Panc1 (cell line): ENCODE measurements around the gene NEU2. TPM values are rescaled to one million over a fixed set of nuclear protein-coding genes. Genes with fewer than 3 reads are reported as not detected.

Source experiments
- ATAC-seq: fragments of 200-7000 bp; cut with Tn5 transposase; 2 replicates; pipeline ENCODE4 v1.9.1; 2020; ENCODE audit warnings: mild to moderate bottlenecking, moderate library complexity
- BruUV-seq: library from RNA; stranded (reverse); fragments of 400-500 nt; replicated peaks from 2 replicates; lab custom pipeline; 2021; lab: Mats Ljungman, UMichigan
- CTCF ChIA-PET: fragments of 300-600 bp; sonication (Branson Sonifier 250); formaldehyde crosslinking; loops from one replicate; lab custom pipeline; 2022; ENCODE audit warnings: antibody characterized with exemption; lab: Charles Lee
- POLR2A ChIA-PET: fragments of 300-600 bp; sonication (Branson Sonifier 250); formaldehyde crosslinking; loops from one replicate; lab custom pipeline; 2022; ENCODE audit warnings: antibody characterized with exemption; lab: Charles Lee
- DNase-seq: peaks from one replicate; pipeline ENCODE4 v3.0.0-alpha.2; 2010; ENCODE audit warnings: low read depth, low spot score
- H3K27ac ChIP-seq: 2 replicates; pipeline ENCODE4 v1.5.1; 2011; ENCODE audit warnings: mild to moderate bottlenecking, low read length, inconsistent platforms
- H3K27me3 ChIP-seq: fragments of 200-500 bp; sonication (Bioruptor generic); 2 replicates; pipeline ENCODE4 v1.6.0; 2014; ENCODE audit warnings: low read length, inconsistent platforms; ENCODE audit not compliant: control insufficient read depth, insufficient read depth
- H3K36me3 ChIP-seq: fragments of 200-500 bp; sonication (Bioruptor generic); 2 replicates; pipeline ENCODE4 v1.5.1; 2014; ENCODE audit warnings: inconsistent platforms, mild to moderate bottlenecking, low read length, moderate library complexity; ENCODE audit not compliant: control insufficient read depth, insufficient read depth
- H3K4me1 ChIP-seq: 2 replicates; pipeline ENCODE4 v1.5.1; 2011; ENCODE audit warnings: inconsistent platforms, mild to moderate bottlenecking, low read length, moderate library complexity; ENCODE audit not compliant: control insufficient read depth, insufficient read depth
- H3K4me3 ChIP-seq, 2 experiments: 2 replicates each; pipeline ENCODE4 v1.5.1; 2011 to 2012; ENCODE audit warnings: low read depth in 2 of 2, low read length in 2 of 2, mild to moderate bottlenecking in 2 of 2, inconsistent platforms in 1 of 2, moderate library complexity in 1 of 2
- H3K9me3 ChIP-seq: fragments of 200-500 bp; sonication (Bioruptor generic); 2 replicates; pipeline ENCODE4 v1.5.1; 2014; ENCODE audit warnings: low read depth, mild to moderate bottlenecking, inconsistent platforms, low read length, moderate library complexity; ENCODE audit not compliant: control insufficient read depth, insufficient read depth
- POLR2AphosphoS5 ChIP-seq: IDR thresholded peaks from 2 replicates; pipeline ENCODE4 v1.6.1; 2012; ENCODE audit warnings: mild to moderate bottlenecking, low read depth, low read length, moderate library complexity
- REST ChIP-seq, 2 experiments: IDR thresholded peaks; 2 replicates each; pipeline ENCODE4 v1.6.1; 2011 to 2012; ENCODE audit warnings: low read depth in 2 of 2, control low read depth in 1 of 2, low read length in 1 of 2, mild to moderate bottlenecking in 1 of 2, moderate library complexity in 1 of 2; ENCODE audit not compliant: insufficient read depth in 1 of 2
- SIN3A ChIP-seq: IDR thresholded peaks from 2 replicates; pipeline ENCODE4 v1.6.1; 2012; ENCODE audit warnings: low read depth, mild to moderate bottlenecking, low read length, moderate library complexity, borderline replicate concordance; ENCODE audit not compliant: insufficient read depth
- TCF7L2 ChIP-seq: IDR thresholded peaks from 2 replicates; pipeline ENCODE4 v1.6.1; 2011; ENCODE audit warnings: mild to moderate bottlenecking, low read depth, low read length, inconsistent platforms
- in situ Hi-C: cut with HindIII; loops from 2 replicates; pipeline ENCODE4 v1.10.0; 2016; ENCODE audit warnings: low sequenced_read_pairs, low pct_unique_long_range_greater_than_20kb
- intact Hi-C: fragments of 100-400 bp; cut with micrococcal nuclease; formaldehyde crosslinking; loops from one replicate; pipeline ENCODE4 v1.10.0; 2022; ENCODE audit not compliant: unreplicated experiment
- total RNA-seq: library from RNA; stranded (reverse); gene quantifications from one replicate; pipeline ENCODE4 v1.2.1, GENCODE V29; 2021; ENCODE audit not compliant: unreplicated experiment
- TF ChIP-seq, protein P1 (sequence below): fragments of 450-650 bp; IDR thresholded peaks from 2 replicates; pipeline ENCODE4 v1.5.1; 2017; ENCODE audit warnings: mild to moderate bottlenecking

Gene NEU2
- total RNA-seq, 1 experiment from 2014 or later, result not detected

- no TSS peak for BruUV-seq
- ATAC-seq (no peak), DNase-seq (no peak)
- TF ChIP-seq SIN3A (no peak), TCF7L2 (no peak), POLR2AphosphoS5 (no peak), REST (IDR thresholded peaks at IDR 0.05; ENCODE audit: insufficient read depth in 1 of 2, low read depth in 2 of 2, low read length in 1 of 2) (no peak)
- TF ChIP-seq, protein P1, sequence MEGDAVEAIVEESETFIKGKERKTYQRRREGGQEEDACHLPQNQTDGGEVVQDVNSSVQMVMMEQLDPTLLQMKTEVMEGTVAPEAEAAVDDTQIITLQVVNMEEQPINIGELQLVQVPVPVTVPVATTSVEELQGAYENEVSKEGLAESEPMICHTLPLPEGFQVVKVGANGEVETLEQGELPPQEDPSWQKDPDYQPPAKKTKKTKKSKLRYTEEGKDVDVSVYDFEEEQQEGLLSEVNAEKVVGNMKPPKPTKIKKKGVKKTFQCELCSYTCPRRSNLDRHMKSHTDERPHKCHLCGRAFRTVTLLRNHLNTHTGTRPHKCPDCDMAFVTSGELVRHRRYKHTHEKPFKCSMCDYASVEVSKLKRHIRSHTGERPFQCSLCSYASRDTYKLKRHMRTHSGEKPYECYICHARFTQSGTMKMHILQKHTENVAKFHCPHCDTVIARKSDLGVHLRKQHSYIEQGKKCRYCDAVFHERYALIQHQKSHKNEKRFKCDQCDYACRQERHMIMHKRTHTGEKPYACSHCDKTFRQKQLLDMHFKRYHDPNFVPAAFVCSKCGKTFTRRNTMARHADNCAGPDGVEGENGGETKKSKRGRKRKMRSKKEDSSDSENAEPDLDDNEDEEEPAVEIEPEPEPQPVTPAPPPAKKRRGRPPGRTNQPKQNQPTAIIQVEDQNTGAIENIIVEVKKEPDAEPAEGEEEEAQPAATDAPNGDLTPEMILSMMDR, result no peak
- intact Hi-C loops (loop anchor here (5.0 kb wide), 1 partner anchor 41 kb away; no protein-coding TSS in a partner anchor), in situ Hi-C loops (no loop called here)
- Histone ChIP-seq H3K9me3 (no peaks in the 10 kb centered on the region), H3K36me3 (no peaks in the 10 kb centered on the region), H3K27me3 (no peaks in the 10 kb centered on the region), H3K4me1 (peaks cover 50% of the 10 kb centered on the region), H3K4me3 (no peak overlapping the region), H3K27ac (peak overlapping the region; percentile 96; the same call in 1 of the 2 replicates)
- ChIA-PET POLR2A (no interaction called here), CTCF (no interaction called here)
Observed at GRCh38 chr2:232986155-232986554, 46.3 kb upstream of the NEU2 start.

GRCh38 chr2:232993231-232993821, 39.1 kb upstream of the NEU2 start:
- H3K4me1 ChIP-seq, result peaks cover 11% of the 10 kb centered on the region
- ATAC-seq (no peak), DNase-seq (no peak)
- H3K9me3 ChIP-seq, result peaks cover 3% of the 10 kb centered on the region; the same call in 1 of the 2 replicates
- TF ChIP-seq REST (IDR thresholded peaks at IDR 0.05; ENCODE audit: insufficient read depth in 1 of 2, low read depth in 2 of 2, low read length in 1 of 2), result no peak
- no peak for TF ChIP-seq TCF7L2
- TF ChIP-seq SIN3A, result no peak
- TF ChIP-seq POLR2AphosphoS5, result no peak
- TF ChIP-seq, protein P1, result no peak
- no peaks in the 10 kb centered on the region for H3K27me3 ChIP-seq
- intact Hi-C loops, result no loop called here
- H3K36me3 ChIP-seq, result no peaks in the 10 kb centered on the region
- BruUV-seq, result no TSS peak
- no peak overlapping the region; the same call in 1 of the 2 replicates for H3K27ac ChIP-seq
- in situ Hi-C loops, result no loop called here
- POLR2A ChIA-PET, result no interaction called here
- CTCF ChIA-PET, result no interaction called here
- no peak overlapping the region for H3K4me3 ChIP-seq
